ENCODE results near the gene NAP1L4. TPM values are rescaled to one million over a fixed set of nuclear protein-coding genes. Genes with fewer than 3 reads are reported as not detected.

NAP1L4 gene
- total and polyA plus RNA-seq, 9 donors: 97.3 to 116 (median 107) TPM

- Histone ChIP-seq H3K27ac (ENCODE audit: low read length) (no peak overlapping the region), H3K27me3 (ENCODE audit: control insufficient read depth, insufficient read depth, low read length) (peaks cover 34% of the 10 kb centered on the region), H3K4me1 (ENCODE audit: control insufficient read depth, insufficient read depth, low read length) (peaks cover 24% of the 10 kb centered on the region), H3K9me3 (replicated peaks; ENCODE audit: control insufficient read depth, low read depth, low read length) (no peaks in the 10 kb centered on the region), H3K4me3 (ENCODE audit: low read length) (no peak overlapping the region), H3K36me3 (ENCODE audit: control insufficient read depth, insufficient read depth, low read length) (no peaks in the 10 kb centered on the region)
- no peak for DNase-seq
- WGBS (ENCODE audit: insufficient coverage): 72% methylated on average over 7 of the region's 10 CpGs
These were observed 67.7 kb downstream of the NAP1L4 start for GRCh38 chr11:2924381-2924780.

DNA sequence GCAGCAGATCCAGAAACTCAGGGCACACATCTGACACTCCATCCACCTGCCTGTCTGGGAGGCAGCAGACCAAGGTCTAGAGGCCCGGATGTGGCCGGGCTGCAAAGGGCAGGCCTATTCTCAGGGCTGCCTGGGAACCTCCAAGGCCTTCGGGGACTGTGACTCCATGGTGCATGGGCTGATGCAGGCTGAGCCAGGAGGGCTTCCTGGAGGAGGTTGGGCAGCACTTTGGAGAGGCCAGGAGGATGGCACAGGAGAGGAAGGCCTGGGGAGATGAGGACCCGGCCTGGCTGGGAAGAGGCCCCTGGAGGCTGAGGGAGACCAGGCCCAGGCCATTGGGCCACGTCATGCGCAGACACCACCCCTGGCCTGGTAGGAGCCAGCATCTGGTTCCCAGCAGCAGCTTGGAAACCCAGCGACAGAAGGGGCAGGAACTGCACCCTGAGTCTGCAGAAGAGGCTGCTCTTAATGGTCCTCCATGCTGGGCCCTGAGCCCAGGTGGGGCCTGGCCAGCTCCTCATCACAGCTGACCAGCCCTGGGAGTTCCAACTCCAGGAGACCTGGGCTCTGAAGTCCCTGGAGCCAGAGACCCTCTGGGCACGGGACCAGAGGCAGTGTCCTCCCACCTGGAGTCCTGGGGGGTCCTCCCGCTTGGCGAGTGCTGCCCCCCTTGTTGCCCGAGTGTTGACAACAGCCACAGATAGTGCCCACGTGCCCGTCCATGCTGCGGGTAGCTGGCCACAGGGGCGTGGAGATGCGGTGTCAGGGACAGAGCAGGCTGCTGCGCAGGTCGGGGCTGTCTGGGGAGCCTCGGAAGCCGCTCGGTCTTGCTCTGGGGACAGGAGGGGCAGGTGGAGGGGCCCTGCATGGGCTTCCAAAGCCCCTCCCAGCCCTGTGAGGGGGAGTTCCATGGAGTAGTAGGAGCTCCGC lies 68.4 kb downstream of the NAP1L4 start:
- WGBS (ENCODE audit: insufficient coverage): 74% methylated on average over 20 of the region's 22 CpGs
- DNase-seq: no peak
- H3K4me3 ChIP-seq (ENCODE audit: low read length): no peak overlapping the region
- no peaks in the 10 kb centered on the region for H3K36me3 ChIP-seq (ENCODE audit: control insufficient read depth, insufficient read depth, low read length)
- H3K9me3 ChIP-seq (replicated peaks; ENCODE audit: control insufficient read depth, low read depth, low read length): no peaks in the 10 kb centered on the region
- H3K27me3 ChIP-seq (ENCODE audit: control insufficient read depth, insufficient read depth, low read length): peaks cover 28% of the 10 kb centered on the region
- H3K4me1 ChIP-seq (ENCODE audit: control insufficient read depth, insufficient read depth, low read length): peaks cover 25% of the 10 kb centered on the region
- no peak overlapping the region for H3K27ac ChIP-seq (ENCODE audit: low read length)

DNA sequence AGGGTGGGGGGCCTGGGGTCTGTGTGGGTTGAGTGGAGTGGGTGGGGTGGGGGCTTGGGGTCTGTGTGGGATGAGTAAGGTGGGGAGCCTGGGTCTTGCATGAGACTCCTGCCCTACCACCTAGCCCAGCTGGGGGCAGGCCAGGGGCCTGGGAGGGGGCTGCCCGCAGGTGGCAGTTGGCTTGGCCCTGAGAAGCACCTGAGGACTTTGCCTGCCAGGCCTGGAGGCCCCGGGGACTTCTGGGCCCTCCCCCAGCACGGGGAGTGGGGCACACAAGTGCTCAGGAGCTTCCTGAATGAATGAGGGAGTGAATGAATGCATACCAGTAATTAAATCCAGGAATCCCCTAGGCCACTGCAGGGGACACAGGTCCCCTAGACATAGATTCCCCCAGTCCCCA lies 69.5 kb downstream of the NAP1L4 start:
- no peak for DNase-seq

DNA sequence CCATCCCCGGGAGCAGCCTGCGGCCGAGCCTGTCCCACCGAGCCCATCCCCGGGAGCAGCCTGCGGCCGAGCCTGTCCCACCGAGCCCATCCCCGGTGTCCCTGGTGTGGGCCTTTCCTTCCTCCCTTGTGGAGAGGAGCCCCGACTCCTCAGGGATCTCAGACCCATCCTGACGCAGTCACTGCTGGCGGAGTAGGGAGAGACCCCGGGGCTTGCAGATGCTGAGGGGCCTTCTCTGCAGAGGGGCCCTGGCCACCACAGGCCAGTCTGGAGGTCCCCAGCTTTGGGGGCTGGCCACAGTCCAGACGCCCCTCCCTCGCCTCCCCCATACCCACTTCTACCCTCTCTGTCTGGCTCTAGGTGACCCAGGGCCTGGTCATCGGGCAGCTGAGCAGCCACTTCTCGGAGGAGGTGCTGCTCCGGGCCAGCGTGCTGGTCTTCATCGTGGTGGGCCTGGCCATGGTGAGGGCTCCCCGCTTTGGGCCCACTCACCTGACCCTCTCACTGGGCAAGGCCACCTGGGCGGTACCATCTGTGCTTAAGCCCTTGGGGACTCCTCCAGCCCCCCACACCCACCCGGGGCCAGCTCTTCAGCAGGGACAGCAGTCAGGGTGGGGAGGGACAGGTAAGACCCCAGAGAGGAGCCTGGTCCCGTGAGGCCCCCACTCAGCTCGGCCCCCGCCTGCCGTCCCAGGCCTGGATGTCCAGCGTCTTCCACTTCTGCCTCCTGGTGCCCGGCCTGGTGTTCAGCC lies 70.2 kb downstream of the NAP1L4 start:
- Histone ChIP-seq H3K36me3 (ENCODE audit: control insufficient read depth, insufficient read depth, low read length) (no peaks in the 10 kb centered on the region), H3K27me3 (ENCODE audit: control insufficient read depth, insufficient read depth, low read length) (peaks cover 10% of the 10 kb centered on the region), H3K27ac (ENCODE audit: low read length) (no peak overlapping the region), H3K4me1 (ENCODE audit: control insufficient read depth, insufficient read depth, low read length) (peaks cover 14% of the 10 kb centered on the region), H3K4me3 (ENCODE audit: low read length) (no peak overlapping the region), H3K9me3 (replicated peaks; ENCODE audit: control insufficient read depth, low read depth, low read length) (no peaks in the 10 kb centered on the region)
- WGBS (ENCODE audit: insufficient coverage): 90% methylated on average over 14 of the region's 29 CpGs
- no peak for DNase-seq

More for the DNA sequence above, 69.5 kb downstream of the NAP1L4 start:
- no peaks in the 10 kb centered on the region for H3K36me3 ChIP-seq (ENCODE audit: control insufficient read depth, insufficient read depth, low read length)
- no peak overlapping the region for H3K4me3 ChIP-seq (ENCODE audit: low read length)
- no peak overlapping the region for H3K27ac ChIP-seq (ENCODE audit: low read length)
- no peaks in the 10 kb centered on the region for H3K9me3 ChIP-seq (replicated peaks; ENCODE audit: control insufficient read depth, low read depth, low read length)
- peaks cover 18% of the 10 kb centered on the region for H3K27me3 ChIP-seq (ENCODE audit: control insufficient read depth, insufficient read depth, low read length)
- H3K4me1 ChIP-seq (ENCODE audit: control insufficient read depth, insufficient read depth, low read length): peaks cover 14% of the 10 kb centered on the region
- 79% methylated on average over 2 of the region's 3 CpGs for WGBS (ENCODE audit: insufficient coverage)

GRCh38 chr11:2921261-2921660 lies 70.9 kb downstream of the NAP1L4 start:
- WGBS (ENCODE audit: insufficient coverage): 72% methylated on average over 5 of the region's 16 CpGs
- Histone ChIP-seq H3K4me3 (ENCODE audit: low read length) (no peak overlapping the region), H3K36me3 (ENCODE audit: control insufficient read depth, insufficient read depth, low read length) (no peaks in the 10 kb centered on the region), H3K4me1 (ENCODE audit: control insufficient read depth, insufficient read depth, low read length) (peaks cover 14% of the 10 kb centered on the region), H3K27ac (ENCODE audit: low read length) (no peak overlapping the region), H3K9me3 (replicated peaks; ENCODE audit: control insufficient read depth, low read depth, low read length) (no peaks in the 10 kb centered on the region), H3K27me3 (ENCODE audit: control insufficient read depth, insufficient read depth, low read length) (peaks cover 4% of the 10 kb centered on the region)
- DNase-seq: no peak

GRCh38 chr11:2920343-2920742 lies 71.8 kb downstream of the NAP1L4 start:
- WGBS (ENCODE audit: insufficient coverage): 92% methylated on average over 11 of the region's 12 CpGs
- no peak for DNase-seq

DNA sequence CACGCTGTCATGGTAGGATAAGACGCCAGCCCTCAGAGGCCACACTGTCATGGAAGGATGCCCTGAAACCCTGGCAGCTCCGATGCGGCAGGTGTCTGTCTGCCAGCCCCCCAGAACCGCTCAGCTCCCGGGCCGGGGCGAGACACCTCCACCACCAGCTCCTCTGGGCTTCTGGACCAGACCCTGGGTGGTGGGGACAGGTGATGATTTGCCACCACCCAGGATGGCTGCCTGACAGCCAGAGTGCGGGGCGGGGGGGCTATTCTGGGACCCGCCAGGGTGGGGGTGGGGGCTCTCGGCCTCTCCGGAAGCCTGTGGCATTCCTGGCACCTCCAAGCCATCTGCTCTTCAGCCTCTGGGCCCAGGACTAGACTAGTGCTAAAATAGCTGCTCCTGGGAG lies 72.3 kb downstream of the NAP1L4 start:
- DNase-seq: no peak
- Histone ChIP-seq H3K9me3 (replicated peaks; ENCODE audit: control insufficient read depth, low read depth, low read length) (no peaks in the 10 kb centered on the region), H3K4me1 (ENCODE audit: control insufficient read depth, insufficient read depth, low read length) (peaks cover 16% of the 10 kb centered on the region), H3K27ac (ENCODE audit: low read length) (no peak overlapping the region), H3K4me3 (ENCODE audit: low read length) (no peak overlapping the region), H3K27me3 (ENCODE audit: control insufficient read depth, insufficient read depth, low read length) (no peaks in the 10 kb centered on the region), H3K36me3 (ENCODE audit: control insufficient read depth, insufficient read depth, low read length) (no peaks in the 10 kb centered on the region)
- WGBS (ENCODE audit: insufficient coverage): 89% methylated on average over 3 of the region's 13 CpGs

More at GRCh38 chr11:2920343-2920742, 71.8 kb downstream of the NAP1L4 start:
- Histone ChIP-seq H3K27ac (ENCODE audit: low read length) (no peak overlapping the region), H3K4me3 (ENCODE audit: low read length) (no peak overlapping the region), H3K27me3 (ENCODE audit: control insufficient read depth, insufficient read depth, low read length) (peaks cover 4% of the 10 kb centered on the region), H3K4me1 (ENCODE audit: control insufficient read depth, insufficient read depth, low read length) (peaks cover 14% of the 10 kb centered on the region), H3K36me3 (ENCODE audit: control insufficient read depth, insufficient read depth, low read length) (no peaks in the 10 kb centered on the region), H3K9me3 (replicated peaks; ENCODE audit: control insufficient read depth, low read depth, low read length) (no peaks in the 10 kb centered on the region)

DNA sequence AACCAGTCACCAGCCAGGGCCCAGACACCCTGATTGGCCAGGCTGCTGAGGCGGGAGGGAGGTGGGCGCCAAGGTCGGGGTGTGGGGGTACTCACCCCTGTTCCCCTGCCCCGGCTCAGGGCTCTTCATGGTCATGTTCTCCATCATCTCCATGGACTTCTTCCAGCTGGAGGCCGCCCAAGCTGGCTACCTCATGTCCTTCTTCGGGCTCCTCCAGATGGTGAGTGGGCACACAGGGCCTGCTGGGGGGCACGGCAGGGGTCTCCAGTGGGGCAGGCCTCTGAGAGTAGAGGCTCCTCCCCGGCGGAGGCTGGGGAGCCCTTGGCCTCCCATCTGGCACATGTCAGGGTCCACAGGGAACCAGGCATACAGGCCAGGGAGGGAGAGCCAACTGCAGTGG lies 72.9 kb downstream of the NAP1L4 start:
- DNase-seq: no peak

DNA sequence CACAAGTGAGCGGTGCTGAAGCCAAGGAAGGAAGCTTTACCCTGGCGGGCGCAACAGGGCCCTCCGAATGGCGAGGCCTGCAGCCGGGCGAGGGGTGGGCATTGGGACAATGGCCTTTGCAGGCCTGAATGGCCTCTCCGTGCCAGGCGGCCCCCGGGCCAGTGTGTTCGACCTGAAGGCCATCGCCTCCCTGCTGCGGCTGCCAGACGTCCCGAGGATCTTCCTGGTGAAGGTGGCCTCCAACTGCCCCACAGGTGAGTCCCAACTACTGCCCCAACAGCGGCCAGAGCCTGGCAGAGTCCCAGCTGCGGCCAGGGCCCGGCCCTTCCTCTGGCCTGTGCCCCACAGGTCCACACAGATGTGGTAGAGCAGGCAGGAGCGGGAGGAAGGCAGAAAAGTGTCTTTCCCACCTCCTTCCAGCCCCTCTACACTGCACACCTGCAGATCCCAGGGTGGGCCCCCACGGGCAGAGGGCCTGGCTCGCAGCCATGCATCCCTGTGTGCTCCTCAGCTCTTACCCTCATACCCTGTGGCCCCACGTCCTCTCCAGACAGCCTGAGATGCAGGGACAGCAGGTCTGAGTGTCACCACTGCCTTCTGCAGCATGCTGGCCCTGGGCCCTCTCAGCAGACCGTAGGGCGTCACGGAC lies 74.2 kb downstream of the NAP1L4 start:
- no peak overlapping the region for H3K4me3 ChIP-seq (ENCODE audit: low read length)
- no peaks in the 10 kb centered on the region for H3K9me3 ChIP-seq (replicated peaks; ENCODE audit: control insufficient read depth, low read depth, low read length)
- WGBS (ENCODE audit: insufficient coverage): 80% methylated on average over 24 of the region's 25 CpGs
- H3K27me3 ChIP-seq (ENCODE audit: control insufficient read depth, insufficient read depth, low read length): no peaks in the 10 kb centered on the region
- H3K4me1 ChIP-seq (ENCODE audit: control insufficient read depth, insufficient read depth, low read length): peaks cover 23% of the 10 kb centered on the region
- DNase-seq: no peak
- H3K36me3 ChIP-seq (ENCODE audit: control insufficient read depth, insufficient read depth, low read length): no peaks in the 10 kb centered on the region
- no peak overlapping the region for H3K27ac ChIP-seq (ENCODE audit: low read length)

More for the DNA sequence above, 72.9 kb downstream of the NAP1L4 start:
- Histone ChIP-seq H3K4me1 (ENCODE audit: control insufficient read depth, insufficient read depth, low read length) (peaks cover 21% of the 10 kb centered on the region), H3K36me3 (ENCODE audit: control insufficient read depth, insufficient read depth, low read length) (no peaks in the 10 kb centered on the region), H3K27me3 (ENCODE audit: control insufficient read depth, insufficient read depth, low read length) (no peaks in the 10 kb centered on the region), H3K27ac (ENCODE audit: low read length) (no peak overlapping the region), H3K4me3 (ENCODE audit: low read length) (no peak overlapping the region), H3K9me3 (replicated peaks; ENCODE audit: control insufficient read depth, low read depth, low read length) (no peaks in the 10 kb centered on the region)
- WGBS (ENCODE audit: insufficient coverage): 88% methylated on average over 8 of the region's 9 CpGs

Data from muscle of leg (tissue), 11 donors.